NB4 (cell line): ENCODE measurements around the gene TYW5.

Experiments
- CTCF ChIP-seq: IDR thresholded peaks from one replicate; pipeline ENCODE4 v1.5.1; 2012; ENCODE audit warnings: low read depth, low read length
- MAX ChIP-seq: IDR thresholded peaks from 2 replicates; pipeline ENCODE4 v1.6.1; 2011; ENCODE audit warnings: low read depth, low read length
- POLR2A ChIP-seq: IDR thresholded peaks from 2 replicates; pipeline ENCODE4 v1.6.1; 2011; ENCODE audit warnings: mild to moderate bottlenecking; ENCODE audit not compliant: insufficient read length; ENCODE audit errors: extremely low read depth

DNA sequence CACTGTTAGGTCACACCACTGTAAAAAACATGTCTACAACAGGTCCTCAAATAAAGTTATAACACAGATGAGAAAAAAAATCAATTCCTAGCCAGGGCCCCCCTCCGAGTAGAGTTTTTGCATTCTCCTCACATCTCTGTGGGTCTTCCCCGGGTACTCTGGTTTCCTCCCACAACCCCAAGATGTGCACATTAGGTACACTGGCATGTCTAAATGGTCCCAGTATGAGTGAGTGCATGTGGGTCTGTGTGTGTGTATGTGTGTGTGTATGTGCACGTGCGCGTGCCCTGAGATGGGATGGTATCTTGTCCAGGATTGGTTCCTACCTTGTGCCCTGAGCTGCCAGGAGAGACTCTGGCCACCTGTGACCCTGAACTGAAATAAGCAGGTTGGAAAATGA is 4.9 kb downstream of the TYW5 start:
- no peak for TF ChIP-seq CTCF
- TF ChIP-seq POLR2A, result no peak
- no peak for TF ChIP-seq MAX
